Kidney glomerular epithelial cell (primary cell): ENCODE data around the gene NEK7.
"Not testable (repeated sequence)": the region's sequence is repeated elsewhere in the genome, so short reads cannot be mapped to it uniquely, and the experiment has no call there.

Experiments used
- DNase-seq: peaks from one replicate; lab custom pipeline; 2025; lab: John Stamatoyannopoulos, UW

Gene NEK7

DNA sequence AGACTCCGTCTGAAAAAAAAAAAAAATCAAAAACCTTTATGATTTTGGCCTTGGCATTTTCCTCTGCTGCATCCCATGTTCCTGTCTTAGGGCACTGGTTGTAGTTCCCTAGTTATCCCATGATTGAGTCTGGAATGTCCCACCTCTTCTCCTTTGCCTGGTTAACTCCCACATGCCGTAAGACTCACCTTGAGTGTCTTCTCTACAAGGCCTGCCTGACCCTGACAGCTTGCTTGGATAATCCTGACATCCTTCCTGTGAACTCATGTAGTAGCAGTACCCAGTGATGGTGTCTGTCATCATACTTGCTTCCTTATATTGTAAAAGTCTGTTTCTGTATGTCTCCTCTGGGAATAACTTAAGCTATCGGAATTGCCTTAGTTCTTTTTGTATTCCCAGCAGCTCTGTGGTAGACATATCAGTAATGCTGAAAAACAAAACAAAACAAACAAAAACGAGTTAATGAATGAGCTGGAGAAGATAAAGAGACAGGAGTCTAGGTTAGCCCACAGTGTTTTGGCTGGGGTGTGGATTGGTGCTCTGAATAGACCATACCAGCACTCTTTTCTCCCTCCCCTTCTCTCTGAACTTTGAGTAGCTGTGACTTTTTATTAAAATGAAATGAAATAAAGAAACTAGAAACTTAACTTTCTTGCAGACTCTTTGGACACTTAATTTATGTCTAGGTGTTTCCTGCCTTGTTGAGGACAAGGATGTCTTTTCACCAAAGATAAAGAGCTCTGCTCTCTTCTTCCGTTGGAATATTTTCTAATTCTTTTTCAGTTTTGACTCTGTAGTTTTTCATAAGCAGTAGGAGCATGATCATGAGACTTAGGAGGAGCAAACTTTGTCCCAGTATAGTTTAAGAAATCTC is 15.1 kb downstream of the NEK7 start:
- no peak for DNase-seq

DNA sequence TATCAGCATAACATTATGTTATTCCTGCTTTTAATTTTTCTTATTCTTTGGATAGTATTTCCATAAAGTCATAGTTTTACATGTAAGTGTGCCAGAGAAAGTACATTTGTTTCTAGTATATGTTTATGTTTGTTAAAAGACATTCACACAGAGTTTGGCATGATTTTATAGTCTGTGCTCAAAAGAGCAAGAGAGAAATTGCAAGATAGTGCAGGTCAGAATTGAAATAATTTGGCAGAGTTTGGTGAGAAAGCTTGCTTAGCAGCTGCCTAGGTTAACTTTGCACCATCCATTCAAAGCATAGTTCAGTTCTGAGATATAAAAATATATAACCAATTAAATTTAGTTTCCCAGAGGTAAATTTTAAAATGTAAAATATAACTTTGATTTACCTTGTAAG is 17.0 kb downstream of the NEK7 start:
- no peak for DNase-seq

DNA sequence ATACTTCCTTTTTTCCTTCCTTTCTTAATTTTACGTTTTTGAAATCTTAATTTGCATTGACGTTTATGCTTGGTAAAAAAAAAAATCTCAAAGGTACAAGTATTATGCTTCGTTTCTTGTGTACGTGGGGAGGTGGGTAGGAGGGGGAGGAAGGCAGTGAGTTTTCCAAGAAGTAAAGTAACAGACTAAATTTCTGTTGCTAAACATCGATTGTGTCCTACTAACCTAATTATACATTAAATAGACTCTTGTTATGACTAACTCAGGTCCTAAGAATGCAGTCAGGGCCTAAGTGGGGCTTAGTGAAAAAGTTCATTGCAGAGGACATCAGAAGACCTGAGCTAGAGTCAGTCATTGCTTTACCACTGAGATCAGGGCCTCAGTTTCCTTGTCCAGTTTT is 17.5 kb downstream of the NEK7 start:
- no peak for DNase-seq

DNA sequence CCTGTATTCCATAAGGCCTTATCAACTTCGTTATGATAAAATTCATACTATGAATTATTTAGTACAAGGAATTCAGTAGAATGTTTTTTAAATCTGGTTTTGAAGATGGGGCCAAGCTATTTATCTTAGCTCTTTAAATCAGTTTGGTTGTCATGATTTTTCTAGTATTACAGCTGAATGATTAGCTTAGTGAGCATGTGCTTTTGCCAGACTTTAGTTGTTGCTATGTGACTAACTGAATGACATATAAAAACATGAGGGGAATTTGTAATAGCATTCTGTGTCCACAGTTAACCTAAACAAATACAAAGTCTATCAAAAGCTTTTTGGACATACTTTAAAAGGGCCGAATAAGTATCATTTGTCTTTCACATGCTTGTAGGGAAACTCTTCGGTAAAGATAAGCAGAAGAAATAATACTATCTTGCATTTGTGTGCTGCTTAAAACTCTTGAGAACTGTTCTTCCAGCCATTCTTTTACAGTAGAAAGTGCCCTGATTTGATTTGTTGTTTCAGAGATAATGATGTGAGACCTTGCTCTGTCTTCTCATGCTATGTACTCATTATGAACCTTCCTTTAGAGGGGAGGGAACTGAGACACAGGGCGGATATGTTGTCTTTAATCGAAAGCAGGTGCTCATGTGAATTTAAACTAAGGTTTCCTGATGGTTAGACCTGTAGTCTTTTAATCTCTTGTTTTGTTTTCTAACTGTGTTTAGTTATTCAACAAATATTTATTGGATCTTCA is 18.8 kb downstream of the NEK7 start:
- DNase-seq = peak; percentile 81

DNA sequence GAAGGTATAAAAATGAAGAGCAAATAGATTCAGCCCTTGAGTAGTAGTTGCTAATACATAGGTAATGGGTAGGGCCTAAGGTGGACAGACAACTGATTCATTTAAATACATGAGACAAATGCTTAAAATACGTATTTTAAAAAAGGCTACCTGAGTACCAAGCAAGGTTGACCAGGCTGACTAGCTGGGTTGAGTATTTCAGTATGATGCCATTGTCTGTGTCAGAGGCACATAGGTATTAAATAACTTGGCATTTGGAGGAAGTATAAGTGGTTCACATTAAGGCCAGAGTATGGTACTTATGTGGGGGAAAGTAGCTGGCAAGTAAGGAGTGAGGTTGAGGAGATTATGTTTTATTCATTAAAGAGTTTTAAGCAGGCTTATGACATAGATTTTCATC is 19.4 kb downstream of the NEK7 start:
- no peak for DNase-seq

DNA sequence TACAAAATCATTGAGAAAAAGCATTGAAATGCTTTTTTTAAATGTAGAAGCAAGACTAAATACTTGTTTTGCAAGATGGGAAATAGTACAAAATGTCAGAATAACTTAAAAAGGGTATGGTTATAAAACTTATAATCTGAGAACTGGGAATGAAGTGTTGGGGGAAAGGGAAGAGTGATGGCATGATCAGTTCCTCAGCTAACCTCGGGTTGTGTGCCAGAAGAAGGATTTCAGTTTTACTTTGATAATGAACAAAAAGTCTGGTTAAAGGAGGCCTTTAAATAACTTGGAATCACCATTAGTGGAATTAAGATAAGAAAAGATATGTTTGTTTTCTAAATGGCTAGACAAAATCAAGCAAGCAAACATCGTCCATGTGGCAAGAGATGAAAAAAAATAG is 20.7 kb downstream of the NEK7 start:
- no peak for DNase-seq

DNA sequence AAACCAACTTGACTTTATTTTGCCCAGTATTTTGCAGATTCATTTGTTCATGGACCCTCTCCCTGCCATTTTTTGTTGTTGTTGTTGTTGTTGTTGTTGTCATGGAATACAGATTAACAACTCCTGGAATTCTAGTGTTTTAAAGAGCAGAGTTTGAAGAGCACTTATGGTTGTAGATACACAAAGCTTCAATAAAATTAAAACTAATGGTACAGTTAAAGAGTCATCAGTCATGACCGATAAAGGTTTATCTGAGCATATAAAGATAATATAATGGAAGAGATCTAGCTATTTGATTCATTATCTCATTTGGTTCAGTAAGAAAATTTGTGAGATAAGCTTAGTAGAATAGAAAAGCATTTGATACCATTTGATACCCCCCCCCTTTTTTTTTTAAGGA is 21.8 kb downstream of the NEK7 start:
- DNase-seq = no peak

DNA sequence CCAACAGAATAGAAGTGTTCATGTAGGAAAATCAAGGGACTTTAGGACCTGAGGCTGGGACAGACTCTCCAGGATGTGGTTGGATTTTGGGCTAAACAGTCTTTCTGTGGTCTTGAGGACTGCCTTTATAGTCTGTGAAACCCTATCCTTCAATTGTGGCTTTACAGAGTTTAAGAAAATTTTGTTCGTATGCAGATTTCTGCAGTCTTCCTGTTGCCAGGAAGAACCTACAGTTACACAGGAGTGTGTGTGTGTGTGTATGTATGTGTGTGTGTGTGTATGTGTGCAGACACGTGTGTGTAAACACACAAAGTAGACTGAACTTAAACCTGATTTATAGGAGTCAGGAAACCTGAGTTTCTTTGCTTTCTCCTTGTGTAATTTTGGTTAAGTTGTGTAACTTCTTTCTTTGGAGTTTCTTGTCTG is 22.8 kb downstream of the NEK7 start:
- DNase-seq = no peak

DNA sequence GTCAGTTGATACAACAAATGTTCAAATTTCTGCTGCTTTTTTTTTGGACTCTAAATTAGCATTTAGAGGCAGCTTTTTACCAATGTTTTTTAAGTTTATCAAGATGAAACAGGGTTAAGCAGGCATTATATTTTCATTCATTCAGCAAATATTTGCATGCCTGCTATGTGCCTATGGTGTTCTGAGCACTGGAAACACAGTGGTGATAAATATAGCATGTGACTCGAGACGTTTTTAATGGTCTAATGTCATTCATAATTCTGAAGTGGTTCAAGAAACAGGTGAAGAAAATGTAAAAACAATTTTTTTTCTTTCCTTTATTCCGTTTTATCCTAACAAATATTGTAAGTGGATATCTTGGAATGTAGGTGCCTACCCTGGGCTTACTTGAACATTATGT is 26.8 kb downstream of the NEK7 start:
- DNase-seq = no peak

DNA sequence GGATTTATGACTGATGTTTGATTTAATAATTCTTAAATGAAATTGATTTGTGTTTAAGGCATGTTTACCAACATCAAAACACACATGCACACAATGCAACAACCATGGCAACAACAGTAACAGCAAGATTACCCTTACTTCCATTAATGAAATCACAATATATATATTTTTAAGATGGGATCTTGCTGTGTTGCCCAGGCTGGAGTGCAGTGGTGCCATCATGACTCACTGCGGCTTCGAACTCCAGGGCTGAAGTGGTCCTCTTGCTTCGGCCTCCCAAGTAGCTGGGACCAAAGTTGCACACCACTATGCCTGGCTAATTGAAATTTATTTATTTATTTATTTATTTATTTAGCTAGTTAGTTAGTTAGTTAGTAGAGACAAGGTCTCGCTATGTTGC is 27.7 kb downstream of the NEK7 start:
- no peak for DNase-seq

DNA sequence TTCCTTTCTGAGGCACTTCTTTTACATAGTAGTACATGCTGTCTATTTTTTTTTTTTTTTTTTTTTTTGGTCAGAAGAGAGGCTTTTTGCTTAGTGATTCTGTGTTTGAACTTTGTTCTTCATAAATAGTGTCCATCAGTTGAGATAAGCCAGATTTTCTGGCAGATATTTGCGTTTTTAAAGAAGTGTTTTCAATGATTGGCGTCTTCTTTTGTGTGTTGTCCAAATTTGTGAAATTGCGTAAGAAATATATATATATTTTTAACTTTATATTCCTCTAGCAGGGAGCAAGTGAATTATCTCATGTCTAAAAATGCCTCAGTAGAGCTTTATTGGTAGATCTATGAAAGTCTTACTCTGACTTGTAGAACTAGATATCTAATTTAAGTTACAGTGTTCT is 28.3 kb downstream of the NEK7 start:
- DNase-seq = no peak

DNA sequence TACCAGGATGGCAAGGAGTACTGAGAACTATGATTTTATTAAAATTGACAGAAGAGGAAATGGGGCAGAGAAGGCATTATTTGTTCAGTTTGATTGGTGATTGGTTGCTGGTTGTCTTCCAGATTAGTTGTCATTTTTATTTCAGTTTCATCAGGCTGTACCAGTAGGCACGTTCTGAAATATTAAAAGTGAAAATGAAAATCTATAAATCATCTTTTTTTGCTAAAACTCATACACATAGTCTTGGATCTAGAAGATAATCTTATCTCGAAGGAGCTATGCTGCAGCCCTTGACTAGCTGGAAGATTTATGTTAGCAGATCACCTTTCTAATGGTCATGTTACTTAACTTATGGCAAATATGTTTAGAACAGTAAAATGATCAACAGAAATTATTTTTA is 29.0 kb downstream of the NEK7 start:
- DNase-seq = no peak

DNA sequence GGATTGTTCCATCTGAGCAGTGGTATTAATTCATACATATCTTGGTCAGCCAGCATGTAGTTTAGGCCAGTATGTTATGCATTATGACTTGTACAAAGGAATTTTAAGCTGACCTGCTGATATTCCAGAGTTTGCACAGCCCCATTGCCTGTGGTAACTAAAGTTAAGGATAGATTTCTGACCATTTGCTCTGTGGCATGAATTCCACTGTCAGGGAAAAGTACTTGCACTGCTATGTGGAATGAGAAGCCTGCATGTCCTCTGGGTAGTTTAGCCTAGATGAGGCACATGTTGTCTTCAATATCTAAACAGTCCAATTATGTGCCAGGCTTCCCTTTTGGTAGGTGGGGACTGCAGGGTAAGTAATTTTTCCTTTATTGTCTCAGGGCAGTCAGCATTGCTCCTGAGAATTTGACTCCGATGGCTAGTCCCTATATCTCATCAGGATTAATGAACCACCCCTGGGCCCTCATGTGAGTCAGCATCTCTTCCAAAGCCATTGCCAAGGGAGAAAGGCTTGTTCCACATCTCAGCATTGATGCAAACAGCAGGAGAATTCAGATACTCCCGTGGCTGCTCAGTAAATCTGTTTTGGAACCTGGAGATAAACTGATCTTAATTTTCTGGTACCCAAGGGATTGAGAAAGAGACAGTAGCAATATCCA is 30.2 kb downstream of the NEK7 start:
- no peak for DNase-seq

DNA sequence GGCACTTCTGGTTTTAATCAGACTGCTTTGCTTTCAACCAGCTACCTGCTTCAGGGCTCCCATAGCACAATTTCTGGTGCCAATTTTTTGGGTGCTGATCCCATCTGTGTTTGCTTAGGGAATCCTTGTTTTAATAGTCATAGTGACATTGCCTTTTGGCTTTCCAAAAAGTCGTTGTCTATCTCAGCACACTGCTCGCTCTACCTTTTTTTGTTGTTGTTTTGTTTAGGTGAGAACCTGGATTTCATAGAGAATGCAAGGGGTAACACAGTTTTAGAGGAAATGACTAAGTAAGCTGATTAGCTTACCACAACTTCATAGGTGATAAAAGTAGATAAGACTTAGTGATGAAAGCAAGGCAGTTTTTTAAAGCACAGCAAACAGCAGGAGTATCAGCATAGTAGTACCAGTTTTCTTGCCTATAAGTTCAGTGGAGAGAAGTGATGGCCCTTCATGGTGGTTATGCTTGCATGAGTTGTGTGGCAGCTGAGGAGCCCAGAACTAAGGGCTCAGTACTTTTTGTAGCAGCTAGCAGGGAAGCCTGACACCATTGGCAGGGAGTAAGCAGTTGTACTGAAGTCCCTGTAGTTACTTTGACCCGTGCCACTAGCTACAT is 31.3 kb downstream of the NEK7 start:
- DNase-seq = no peak

DNA sequence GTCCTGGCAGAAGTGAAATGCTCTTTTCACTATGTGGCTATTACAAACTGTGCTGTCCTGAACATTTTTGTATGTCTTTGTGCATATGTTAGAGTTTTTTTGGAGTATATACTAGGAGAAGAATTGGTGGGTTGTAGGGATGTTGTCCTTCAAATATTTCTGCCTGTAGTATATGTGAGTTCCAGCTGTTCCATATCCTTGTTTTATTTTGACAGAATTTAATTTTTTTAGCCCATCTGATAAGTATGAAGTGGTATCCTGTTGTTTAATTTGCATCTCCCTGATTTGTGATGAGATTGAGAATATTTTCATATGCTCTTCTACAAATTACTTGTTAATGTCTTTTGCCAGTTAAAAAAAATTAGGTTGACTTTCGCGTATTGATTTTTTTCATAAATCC is 34.3 kb downstream of the NEK7 start:
- DNase-seq = no peak

DNA sequence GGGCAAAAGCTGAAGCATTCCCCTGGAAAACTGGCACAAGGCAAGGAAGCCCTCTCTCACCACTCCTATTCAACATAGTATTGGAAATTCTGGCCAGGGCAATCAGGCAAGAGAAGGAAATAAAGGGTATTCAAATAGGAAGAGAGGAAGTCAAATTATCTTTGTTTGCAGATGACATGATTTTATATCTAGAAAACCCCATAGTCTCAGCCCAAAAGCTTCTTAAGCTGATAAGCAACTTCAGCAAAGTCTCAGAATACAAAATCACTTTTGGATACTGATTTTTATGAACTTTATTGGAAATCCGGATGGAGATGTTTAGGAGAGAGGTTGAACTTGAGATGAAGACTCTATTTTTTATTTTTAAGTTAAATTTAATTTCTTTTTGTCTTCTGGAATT is 37.1 kb downstream of the NEK7 start:
- DNase-seq = not testable (repeated sequence)

DNA sequence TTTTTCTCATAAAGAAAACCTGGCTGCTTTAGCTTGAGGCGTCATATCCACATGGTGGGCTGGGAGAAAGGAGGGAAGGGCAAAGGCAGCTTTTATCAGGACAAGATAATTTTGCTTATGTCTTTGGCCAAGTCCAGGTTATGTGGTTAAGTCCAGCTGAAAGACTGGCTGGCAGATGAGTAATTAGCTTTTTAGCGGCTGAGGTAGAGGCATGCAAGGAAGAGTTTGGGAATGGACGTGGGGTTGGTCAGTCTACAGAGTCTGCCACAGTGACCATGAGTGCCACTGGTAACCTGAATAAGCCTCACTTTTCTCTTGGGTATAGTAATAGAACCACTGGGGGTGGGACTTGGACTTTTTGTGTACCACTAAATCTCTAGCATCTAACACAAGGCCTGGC is 39.8 kb downstream of the NEK7 start:
- no peak for DNase-seq

DNA sequence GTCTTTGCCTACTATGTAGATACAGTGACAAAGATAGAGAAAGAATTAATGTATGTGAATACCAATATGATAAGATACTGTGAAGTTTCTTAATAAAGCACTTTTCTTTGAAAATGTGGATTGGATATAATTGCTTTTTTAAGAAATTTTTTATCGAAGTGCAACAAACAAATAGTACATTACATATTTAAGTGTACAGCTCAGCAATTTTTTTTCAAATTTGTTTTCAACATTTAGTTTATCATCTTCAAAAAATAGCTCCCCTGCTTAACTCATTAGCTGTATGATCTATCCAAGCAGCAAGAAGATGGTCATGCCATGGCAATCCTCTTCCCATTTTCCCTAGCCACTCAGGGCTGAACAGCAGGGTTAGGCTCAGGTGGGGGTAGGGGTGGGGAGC is 40.5 kb downstream of the NEK7 start:
- DNase-seq = no peak

DNA sequence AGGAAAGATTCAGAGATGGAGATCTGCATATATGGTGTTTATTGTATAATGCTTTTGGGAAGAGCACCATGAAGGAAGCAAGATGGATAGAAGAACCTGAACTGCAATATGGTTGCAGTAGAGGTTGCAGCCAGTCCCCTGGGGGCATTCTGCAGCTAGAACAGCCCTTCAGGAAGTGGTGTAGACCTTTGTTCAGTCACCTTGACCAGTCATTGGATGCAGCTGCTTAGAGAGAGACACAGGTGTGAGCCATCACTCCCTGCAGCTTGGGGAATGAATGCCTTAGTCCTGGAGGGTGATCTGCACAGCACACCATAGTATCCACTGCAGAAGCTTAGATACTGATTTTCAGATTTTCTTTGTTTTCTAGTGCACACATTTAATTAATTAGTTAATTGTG is 42.3 kb downstream of the NEK7 start:
- no peak for DNase-seq

DNA sequence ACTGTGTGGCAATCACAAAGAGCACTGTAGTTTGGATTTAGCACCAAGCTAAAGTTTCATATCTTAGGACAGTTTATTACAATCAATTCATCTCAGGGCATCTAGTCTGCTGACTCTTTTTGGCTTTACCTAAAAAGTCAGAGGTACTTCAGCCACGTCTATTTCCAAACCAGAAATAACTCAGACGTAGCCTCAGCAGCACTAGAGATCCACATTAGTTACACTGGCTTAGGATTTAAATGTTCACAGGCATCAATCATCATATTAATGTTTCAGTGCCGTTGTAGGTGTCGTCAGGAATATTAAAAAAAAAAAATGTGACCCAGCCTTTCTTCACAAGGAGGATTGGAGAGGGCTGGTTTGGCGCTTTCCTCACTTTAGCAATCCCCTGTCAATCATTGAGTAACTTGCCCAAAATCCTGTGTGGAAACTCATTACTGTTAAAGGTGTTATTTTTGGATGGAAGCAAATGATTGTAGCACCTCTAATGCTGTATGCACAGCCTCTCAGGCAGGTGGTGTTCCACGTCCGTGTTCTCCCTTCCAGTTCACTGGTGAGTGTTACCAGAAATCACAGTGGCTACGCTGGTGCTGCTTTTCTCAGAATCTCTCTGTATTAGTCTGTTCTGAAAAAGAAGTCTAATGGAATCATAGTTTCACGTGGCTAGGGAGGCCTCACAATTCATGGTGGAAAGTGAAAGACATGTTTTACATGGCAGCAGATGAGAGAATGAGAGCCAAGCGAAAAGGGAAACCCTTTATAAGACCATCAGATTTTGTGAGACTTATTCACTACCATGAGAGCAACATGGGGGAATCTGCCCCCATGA is 45.4 kb downstream of the NEK7 start:
- no peak for DNase-seq

DNA sequence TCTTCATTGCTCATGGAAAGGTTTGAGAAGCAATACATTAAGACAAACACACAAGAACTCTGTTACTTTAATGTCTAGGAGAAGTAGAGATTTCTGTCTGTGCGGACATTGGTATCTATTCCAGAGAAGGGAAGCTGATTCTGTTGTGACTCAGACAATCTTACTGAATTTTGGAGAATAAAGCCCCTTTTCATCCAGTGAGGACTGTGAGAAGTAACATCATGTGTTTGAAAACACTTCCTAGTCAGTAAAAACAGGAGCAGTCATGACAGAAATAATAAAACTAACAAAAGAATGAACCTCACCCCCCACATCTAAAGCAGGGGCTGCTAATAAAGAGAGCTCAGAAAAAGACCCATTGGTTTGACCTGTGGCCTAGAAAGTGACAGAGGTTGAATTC is 46.6 kb downstream of the NEK7 start:
- no peak for DNase-seq
